ENCODE results near the gene CDC37L1.

- TF ChIP-seq CTCF (IDR thresholded peaks at IDR 0.05) (no peak), ZFX (IDR thresholded peaks at IDR 0.05; ENCODE audit: borderline replicate concordance) (no peak)
Observed at GRCh38 chr9:4713849-4714248, 34.5 kb downstream of the CDC37L1 start.
